ENCODE measurements around the gene ANGPTL4.

DNA sequence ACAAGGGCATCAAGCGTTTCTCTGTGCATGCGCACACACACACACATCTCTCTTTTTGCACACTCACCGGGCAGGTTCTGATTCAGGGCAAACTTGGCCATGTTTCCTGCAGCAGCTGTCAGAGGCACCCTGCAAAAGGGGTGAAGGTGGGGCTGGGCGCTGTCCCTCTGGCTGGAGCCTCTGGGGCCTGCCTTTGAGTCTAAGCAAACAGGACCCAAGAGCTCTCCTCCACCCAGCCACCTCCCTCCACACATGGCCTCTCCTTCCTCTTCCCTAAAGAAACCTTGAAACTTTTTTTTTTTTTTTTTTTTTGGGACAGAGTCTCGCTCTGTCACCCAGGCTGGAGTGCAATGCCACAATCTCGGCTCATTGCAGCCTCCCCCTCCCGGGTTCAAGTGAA is 26.2 kb upstream of the ANGPTL4 start:
- TF ChIP-seq, protein P1, sequence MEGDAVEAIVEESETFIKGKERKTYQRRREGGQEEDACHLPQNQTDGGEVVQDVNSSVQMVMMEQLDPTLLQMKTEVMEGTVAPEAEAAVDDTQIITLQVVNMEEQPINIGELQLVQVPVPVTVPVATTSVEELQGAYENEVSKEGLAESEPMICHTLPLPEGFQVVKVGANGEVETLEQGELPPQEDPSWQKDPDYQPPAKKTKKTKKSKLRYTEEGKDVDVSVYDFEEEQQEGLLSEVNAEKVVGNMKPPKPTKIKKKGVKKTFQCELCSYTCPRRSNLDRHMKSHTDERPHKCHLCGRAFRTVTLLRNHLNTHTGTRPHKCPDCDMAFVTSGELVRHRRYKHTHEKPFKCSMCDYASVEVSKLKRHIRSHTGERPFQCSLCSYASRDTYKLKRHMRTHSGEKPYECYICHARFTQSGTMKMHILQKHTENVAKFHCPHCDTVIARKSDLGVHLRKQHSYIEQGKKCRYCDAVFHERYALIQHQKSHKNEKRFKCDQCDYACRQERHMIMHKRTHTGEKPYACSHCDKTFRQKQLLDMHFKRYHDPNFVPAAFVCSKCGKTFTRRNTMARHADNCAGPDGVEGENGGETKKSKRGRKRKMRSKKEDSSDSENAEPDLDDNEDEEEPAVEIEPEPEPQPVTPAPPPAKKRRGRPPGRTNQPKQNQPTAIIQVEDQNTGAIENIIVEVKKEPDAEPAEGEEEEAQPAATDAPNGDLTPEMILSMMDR (IDR thresholded peaks at IDR 0.05): no peak
- TF ChIP-seq ESRRA (IDR thresholded peaks at IDR 0.05; ENCODE audit: borderline replicate concordance, low read length): no peak
- TF ChIP-seq, protein P2, sequence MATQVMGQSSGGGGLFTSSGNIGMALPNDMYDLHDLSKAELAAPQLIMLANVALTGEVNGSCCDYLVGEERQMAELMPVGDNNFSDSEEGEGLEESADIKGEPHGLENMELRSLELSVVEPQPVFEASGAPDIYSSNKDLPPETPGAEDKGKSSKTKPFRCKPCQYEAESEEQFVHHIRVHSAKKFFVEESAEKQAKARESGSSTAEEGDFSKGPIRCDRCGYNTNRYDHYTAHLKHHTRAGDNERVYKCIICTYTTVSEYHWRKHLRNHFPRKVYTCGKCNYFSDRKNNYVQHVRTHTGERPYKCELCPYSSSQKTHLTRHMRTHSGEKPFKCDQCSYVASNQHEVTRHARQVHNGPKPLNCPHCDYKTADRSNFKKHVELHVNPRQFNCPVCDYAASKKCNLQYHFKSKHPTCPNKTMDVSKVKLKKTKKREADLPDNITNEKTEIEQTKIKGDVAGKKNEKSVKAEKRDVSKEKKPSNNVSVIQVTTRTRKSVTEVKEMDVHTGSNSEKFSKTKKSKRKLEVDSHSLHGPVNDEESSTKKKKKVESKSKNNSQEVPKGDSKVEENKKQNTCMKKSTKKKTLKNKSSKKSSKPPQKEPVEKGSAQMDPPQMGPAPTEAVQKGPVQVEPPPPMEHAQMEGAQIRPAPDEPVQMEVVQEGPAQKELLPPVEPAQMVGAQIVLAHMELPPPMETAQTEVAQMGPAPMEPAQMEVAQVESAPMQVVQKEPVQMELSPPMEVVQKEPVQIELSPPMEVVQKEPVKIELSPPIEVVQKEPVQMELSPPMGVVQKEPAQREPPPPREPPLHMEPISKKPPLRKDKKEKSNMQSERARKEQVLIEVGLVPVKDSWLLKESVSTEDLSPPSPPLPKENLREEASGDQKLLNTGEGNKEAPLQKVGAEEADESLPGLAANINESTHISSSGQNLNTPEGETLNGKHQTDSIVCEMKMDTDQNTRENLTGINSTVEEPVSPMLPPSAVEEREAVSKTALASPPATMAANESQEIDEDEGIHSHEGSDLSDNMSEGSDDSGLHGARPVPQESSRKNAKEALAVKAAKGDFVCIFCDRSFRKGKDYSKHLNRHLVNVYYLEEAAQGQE (IDR thresholded peaks at IDR 0.05): no peak
- TF ChIP-seq, protein P3, sequence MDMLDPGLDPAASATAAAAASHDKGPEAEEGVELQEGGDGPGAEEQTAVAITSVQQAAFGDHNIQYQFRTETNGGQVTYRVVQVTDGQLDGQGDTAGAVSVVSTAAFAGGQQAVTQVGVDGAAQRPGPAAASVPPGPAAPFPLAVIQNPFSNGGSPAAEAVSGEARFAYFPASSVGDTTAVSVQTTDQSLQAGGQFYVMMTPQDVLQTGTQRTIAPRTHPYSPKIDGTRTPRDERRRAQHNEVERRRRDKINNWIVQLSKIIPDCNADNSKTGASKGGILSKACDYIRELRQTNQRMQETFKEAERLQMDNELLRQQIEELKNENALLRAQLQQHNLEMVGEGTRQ (IDR thresholded peaks at IDR 0.05): no peak
- TF ChIP-seq CEBPB (IDR thresholded peaks at IDR 0.05): no peak

All from A549 (cell line).